Upper lobe of left lung (tissue), 4 donors: Measurements from ENCODE around the gene DNAI7.

ENCODE experiments used
- CTCF ChIP-seq, 6 experiments: fragments of 450-650 bp in 4 of 6; fragments of 200-600 bp in 2 of 6; sonication (generic) in 2 of 6; IDR thresholded peaks; one replicate each; pipeline ENCODE4 v1.5.1; 2016 to 2019; ENCODE audit warnings: antibody characterized with exemption in 6 of 6
- POLR2A ChIP-seq, 4 donors: fragments of 450-650 bp; IDR thresholded peaks; one replicate each; pipeline ENCODE4 v1.5.1; 2016 to 2017; ENCODE audit warnings: antibody characterized with exemption in 4 of 4, mild to moderate bottlenecking in 2 of 4
- POLR2AphosphoS5 ChIP-seq, 2 donors: sonication (generic); formaldehyde crosslinking; IDR thresholded peaks; one replicate each; pipeline ENCODE4 v1.5.1; 2017; ENCODE audit warnings: antibody characterized with exemption in 2 of 2

- TF ChIP-seq CTCF (IDR thresholded peaks at IDR 0.05) (no peak), POLR2AphosphoS5 (IDR thresholded peaks at IDR 0.05) (no peak), POLR2A (IDR thresholded peaks at IDR 0.05) (no peak)
Measured at GRCh38 chr12:25135531-25136154, 59.3 kb downstream of the DNAI7 start.
